ENCODE results near the gene LRRC74A.

DNA sequence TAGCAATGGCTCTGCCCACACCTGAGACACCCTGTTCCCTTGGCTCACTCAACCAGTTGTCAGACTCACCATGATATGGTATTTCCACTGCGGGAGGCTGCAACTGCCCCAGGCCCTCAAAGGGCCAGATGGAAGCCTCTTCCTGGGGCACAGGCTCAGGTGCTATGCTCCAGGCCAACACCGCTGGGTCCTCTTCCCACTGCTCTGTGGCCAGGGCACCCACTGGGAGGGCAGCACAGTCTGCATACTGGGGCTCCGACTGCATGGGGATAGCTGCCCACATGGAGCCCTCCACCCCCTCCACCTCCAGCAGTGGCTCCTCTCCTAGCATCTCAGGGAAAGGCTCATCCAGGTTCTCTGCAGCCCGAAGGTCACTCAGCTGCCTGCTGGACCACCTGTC, 17.2 kb upstream of the LRRC74A start:
- TF ChIP-seq, protein P1, sequence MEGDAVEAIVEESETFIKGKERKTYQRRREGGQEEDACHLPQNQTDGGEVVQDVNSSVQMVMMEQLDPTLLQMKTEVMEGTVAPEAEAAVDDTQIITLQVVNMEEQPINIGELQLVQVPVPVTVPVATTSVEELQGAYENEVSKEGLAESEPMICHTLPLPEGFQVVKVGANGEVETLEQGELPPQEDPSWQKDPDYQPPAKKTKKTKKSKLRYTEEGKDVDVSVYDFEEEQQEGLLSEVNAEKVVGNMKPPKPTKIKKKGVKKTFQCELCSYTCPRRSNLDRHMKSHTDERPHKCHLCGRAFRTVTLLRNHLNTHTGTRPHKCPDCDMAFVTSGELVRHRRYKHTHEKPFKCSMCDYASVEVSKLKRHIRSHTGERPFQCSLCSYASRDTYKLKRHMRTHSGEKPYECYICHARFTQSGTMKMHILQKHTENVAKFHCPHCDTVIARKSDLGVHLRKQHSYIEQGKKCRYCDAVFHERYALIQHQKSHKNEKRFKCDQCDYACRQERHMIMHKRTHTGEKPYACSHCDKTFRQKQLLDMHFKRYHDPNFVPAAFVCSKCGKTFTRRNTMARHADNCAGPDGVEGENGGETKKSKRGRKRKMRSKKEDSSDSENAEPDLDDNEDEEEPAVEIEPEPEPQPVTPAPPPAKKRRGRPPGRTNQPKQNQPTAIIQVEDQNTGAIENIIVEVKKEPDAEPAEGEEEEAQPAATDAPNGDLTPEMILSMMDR (IDR thresholded peaks at IDR 0.05), result no peak
- no peak for TF ChIP-seq POLR2A (IDR thresholded peaks at IDR 0.05)

Measured in heart left ventricle (tissue), 13 donors.